GM19463 (cell line): Measurements from ENCODE around the gene MCF2L.

Experiments
- ATAC-seq: cut with Tn5 transposase; IDR thresholded peaks from one replicate; pipeline ENCODE4 v1.9.1; 2021; ENCODE audit warnings: mild to moderate bottlenecking, moderate library complexity; ENCODE audit not compliant: unreplicated experiment

MCF2L gene

DNA sequence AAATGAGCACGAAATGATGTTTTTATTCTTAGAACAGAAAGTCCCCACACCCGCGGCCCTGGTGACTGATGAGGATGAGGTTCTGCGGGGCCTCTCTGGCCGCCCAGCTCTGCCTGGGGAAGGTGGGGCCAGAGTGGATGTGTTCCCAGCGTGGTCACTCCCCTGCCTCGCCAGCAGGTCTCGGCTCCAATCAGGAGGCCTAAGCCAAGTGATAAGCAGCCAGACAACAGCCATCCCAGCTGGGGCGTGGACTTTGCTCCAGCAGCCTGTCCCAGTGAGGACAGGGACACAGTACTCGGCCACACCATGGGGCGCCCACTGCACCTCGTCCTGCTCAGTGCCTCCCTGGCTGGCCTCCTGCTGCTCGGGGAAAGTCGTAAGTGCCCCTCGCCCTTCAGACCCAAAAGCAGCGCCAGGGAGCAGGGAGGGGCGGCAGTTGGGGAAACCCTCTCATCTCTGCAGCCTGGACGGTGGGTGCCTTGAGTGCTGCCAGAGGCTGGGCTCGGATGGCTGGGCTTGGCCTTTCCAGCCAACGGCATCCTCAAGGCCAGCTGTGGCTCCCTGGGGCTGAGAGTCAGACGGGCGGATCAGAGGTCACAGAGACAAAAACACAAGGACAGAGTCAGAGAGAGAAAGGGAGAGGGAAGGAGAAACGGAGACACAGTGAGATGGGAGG lies 153.7 kb downstream of the MCF2L start, which contains the start of gene F10:
F10 (plus strand) TSS at position 250 of the 676 bp plus-strand sequence; CDS start at position 307, 57 bp downstream.
- no peak for ATAC-seq

DNA sequence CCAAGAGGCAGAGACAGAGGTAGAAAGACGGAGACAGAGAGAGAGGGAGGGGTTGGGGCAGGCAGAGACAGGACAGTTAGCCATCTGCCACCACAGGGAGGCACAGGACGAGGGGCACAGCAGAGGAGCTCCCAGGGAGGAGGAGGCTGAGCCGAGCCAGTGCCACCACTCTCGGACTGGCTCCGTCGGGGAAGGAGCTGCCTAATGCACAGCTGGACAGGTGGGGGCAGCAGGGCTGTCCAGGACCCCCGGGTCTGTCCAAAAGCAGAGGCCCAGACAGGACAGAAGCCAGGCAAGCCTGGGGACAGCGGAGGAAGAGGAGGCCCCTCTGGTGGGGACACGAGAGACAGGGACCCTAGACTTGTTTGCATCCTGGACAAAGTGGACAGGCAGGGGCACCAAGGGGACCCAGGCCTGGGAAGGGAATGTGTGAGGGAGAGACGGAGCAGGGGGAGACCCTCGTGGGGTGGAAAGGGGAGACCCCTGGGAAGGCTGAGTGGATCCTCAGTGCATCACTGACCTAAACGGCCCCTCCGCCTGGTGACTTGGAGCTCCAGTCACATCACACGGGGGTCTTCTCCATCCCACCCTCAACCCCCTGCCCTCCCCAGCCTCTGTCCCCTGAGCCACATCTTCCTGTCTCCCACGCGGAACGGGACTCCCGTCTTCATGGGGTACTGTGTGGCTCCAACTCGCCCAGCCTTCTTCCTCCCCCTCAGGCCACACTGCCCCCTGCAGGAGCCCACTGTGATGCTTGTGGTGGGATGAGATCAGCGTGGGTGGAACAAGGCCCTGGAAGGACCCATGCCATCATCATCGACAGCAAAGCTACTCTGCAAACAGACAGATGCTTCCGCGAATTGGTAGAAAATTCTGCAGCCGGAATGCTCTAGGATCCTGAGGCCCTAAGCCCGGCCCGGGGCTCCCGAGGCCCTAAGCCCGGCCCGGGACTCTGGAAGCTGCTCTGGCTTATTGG lies 154.5 kb downstream of the MCF2L start:
- no peak for ATAC-seq

DNA sequence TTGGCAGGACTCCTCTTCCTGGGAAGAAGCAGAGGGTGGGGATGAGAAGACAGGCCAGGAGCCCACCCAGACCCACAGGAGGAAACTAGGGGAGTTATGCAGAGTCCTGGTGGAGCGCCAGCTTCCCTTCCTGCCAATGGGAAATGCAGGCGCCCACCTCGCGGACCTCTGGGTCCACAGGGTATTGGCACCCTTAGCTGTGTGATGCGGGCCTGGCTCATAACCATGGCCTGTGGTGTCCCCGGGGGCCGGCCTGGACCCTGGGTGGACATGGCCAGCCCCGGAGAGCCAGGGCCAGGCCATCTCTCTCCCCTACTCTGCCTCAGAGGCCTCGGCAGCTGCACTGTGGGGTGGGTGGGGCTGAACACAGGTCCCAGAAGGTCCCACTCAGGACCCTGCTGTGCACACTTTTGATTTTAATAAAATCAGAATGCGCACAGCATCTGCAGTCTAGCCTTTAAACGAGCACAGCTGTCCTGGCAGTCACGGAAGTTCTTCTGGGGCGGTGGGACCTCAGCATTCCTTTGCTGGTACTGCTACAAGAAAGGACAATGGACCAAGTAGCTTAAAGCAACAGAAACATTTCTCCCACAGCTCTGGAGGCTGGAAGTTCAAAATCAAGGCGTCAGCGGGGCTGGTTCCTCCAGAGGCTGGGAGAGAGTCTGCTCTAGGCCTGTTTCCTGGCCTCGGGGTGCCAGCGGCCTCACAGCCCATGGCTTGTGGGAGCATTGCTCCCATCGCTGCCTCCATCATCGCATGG lies 155.4 kb downstream of the MCF2L start:
- no peak for ATAC-seq

DNA sequence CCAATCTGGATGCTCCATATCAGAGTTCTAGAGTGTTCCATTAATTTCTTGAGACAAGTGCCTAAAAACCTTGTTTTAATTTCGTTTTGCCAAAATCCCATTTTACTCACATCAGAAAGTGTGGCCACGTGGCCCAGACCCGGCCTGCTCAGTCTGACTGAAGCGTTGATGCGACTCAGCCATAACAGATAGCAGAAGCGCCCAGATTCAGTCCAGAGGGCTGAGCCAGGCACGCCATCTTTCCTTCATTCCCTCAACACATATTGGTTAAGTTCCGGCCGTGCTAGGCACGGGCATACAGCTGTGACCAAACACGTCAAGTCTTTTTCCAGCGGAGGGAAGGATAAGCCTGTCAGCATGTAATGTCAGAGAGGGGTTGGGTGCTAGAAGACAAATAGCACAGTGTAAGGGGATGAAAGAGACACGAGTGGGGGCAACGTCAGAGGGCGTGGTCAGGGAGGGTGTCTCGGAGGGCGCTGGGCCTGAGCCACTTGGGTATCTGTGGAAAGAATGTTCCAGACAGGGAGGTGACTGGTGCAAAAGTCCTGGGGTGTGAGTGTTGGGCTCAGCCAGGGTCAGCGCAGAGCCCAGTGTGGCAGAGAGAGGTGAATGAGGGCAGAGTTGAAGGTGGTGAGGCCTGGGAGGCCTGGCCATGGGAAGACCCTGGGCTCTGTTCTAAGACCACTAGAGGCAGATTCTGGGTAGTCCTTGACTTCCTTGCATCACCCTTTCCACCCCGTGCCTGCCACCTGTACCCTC lies 156.7 kb downstream of the MCF2L start:
- ATAC-seq: no peak

DNA sequence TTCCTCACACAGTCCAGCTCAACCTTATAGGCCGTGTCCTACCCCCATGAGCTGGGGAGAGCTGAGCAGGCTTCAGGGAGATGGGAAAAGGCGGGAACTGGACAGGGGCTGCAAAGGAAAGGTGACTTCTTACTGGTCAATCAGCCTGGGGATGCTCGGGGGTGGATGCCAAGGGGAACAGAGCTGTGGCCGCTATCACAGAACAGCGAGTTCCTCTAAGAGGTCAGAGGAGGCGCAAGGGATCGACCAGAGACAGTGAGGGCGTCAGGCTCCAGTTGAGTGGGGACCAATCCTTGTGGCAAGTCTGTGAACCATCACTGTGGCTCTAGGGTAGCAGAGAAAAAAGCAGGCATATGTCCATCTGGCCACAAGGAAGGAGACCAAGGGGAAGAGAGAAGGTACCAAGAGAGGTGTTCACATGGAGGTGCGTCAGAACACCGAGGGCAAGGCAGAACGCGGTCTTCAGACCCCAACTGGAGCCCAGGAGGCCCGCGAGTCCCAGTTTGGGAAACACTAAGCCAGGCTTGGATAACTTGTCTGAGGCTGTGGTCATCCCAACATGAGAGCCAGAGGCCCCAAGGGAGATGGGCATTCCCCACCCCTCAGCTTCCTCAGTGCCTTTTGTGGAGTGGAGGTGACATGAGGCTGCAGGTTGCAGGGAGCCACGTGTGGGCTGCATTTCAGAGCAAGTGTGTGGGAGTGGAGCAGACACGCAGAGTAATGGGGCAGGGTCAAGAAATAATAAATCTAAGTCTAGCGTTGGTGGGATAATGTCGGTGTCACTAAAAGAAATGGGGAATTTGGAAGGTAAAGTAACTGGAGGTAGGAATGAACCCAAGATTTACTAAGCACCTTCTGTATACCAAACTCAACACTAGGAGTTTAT lies 157.5 kb downstream of the MCF2L start:
- ATAC-seq: no peak

DNA sequence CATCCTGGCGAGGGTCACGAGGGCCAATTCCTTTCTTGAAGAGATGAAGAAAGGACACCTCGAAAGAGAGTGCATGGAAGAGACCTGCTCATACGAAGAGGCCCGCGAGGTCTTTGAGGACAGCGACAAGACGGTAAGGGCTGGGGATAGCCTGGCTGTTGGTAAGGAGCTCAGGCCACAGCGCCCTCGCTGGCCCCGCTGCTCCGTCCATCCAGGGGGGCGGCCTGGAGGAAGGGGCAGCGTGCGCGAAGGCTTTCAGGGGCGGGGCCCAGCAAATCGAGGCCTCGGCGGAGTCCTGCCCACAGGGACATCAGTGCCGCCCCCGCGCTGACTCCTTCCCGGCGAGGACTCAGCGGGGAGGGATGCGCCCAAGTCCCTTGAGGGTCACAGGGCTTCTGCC lies 160.5 kb downstream of the MCF2L start:
- ATAC-seq: no peak

DNA sequence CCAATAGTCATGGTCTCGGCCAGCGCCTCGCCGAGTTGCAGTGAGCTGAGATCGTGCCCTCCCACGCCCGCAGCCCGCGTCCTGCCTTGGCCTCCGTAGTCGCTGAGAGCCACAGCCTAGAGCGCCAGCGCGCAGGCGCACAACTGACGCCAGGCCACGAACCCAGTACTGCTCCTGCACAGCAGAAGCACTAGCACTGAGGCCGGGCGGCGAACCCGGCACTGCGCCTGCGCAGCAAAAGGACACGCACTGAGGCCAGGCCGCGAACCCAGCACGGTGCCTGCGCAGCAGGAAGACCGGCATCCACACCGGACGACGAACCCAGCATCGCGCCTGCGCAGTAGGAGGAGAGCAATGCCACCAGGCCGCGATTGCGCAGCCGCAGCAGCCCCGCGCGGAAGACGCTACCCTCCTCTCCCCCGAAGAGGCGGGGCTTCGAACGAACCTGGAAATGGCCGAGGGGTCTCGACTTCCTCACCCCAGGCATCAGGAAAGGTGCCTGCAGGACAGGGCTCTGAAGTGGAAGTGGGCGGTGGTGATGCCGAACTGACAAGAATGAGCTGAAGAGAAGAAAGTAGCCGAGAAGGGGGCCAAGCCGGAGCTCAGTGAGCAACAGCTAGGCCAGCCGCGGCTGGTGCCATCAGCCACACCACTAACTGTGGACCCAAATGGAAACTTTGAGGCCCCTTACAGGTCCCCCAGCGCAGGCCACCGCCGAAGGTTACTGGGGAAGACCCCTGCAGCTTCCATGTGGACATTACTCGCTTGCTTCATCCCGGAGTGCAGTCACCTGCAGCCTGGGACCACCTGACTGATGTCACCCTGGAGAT lies 161.1 kb downstream of the MCF2L start:
- ATAC-seq: no peak

DNA sequence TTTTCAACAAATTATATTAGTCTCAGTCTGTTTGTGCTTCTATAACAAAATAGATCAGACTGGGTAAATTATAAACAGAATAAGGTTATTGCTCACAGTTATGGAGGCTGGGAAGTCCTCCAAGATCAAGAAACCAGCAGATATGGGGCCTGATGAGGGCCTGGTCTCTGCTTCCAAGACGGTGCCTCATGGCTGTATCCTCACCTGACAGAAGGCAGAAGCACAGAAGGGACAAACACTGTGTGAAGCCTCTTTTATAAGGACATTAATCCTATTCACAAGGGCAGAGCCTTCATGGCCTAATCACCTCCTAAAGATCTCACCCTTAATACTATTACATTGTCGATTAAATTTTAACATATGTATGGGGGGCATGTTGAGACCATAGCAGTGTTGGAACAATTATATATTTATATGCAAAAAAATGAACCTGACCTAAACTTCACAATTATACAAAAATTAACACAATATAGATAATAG lies 166.3 kb downstream of the MCF2L start:
- no peak for ATAC-seq

DNA sequence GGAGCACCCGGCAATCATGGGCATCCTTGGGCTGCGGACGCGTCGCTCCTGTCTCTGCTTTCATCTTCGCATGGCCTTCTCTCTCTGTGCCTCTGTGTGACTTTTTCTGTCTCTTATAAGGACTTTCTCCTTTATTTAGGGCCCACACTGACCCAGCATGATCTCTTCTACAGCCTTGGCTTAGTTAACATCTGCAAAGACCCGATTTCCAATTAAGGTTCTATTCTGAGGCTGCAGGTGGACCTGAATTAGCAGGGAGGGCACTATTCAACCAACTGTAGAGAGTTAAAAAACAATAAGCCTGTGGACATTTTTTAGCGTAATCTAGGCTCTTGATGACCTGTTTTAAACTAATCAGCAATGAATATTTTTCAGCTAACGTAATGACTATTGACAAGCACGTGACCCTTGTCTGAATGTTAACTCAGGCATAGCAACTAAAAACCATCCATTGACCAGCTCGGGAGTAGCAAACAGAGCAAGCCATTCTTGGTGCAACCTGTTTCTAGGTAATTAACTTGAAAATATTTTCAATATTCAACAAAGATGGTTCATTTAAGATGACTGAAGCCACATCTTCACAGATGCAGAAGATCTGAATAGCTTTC lies 168.8 kb downstream of the MCF2L start:
- ATAC-seq: no peak

DNA sequence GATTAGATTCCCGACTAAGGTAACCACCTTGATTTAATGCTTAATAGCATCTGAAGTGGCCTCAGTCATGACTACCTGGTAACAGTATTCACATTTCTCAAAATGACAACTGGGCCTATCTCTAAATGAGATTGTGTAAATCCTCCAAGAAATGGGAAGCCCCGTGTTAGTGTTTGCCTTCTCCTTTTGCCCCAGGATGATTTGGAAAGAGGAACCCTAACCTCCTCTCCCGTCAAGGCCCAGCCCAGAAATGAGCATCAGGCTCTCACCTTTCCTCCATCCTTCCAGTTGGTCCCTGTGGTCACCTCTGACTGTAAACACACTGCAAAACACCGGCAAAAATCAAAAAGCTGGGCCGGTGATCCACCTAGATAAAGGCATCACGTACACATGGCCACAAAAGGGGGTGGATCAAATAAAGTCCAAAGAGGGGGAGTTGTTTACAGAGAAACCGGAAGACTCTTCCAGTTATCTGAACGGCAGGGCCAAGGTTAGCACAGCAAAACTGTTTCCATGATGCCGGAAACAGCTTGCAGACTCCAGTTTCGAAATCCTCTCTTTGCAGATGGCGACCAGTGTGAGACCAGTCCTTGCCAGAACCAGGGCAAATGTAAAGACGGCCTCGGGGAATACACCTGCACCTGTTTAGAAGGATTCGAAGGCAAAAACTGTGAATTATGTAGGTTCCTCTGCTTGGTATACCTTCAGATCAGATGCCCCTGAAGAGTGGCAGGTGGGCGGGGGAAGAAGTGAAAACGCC lies 170.0 kb downstream of the MCF2L start:
- ATAC-seq: no peak

DNA sequence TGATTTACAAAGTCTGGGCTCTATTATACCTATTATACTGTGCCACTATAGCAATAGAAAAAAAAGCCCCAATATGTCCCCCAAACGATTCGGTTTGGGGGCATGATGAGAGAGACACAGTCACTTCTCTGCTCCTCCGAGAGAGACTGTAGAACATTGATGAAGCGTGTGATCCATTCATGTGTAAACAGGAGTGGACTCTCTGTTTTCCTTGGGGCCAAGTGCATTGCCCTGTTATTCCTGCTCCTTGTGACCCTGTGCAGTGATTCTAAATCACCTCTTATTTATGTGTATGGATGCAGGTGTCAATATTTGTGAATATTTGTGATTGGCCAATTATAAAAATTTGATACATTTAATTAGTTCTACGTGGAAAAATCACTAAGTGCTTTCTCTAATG lies 170.6 kb downstream of the MCF2L start:
- no peak for ATAC-seq

DNA sequence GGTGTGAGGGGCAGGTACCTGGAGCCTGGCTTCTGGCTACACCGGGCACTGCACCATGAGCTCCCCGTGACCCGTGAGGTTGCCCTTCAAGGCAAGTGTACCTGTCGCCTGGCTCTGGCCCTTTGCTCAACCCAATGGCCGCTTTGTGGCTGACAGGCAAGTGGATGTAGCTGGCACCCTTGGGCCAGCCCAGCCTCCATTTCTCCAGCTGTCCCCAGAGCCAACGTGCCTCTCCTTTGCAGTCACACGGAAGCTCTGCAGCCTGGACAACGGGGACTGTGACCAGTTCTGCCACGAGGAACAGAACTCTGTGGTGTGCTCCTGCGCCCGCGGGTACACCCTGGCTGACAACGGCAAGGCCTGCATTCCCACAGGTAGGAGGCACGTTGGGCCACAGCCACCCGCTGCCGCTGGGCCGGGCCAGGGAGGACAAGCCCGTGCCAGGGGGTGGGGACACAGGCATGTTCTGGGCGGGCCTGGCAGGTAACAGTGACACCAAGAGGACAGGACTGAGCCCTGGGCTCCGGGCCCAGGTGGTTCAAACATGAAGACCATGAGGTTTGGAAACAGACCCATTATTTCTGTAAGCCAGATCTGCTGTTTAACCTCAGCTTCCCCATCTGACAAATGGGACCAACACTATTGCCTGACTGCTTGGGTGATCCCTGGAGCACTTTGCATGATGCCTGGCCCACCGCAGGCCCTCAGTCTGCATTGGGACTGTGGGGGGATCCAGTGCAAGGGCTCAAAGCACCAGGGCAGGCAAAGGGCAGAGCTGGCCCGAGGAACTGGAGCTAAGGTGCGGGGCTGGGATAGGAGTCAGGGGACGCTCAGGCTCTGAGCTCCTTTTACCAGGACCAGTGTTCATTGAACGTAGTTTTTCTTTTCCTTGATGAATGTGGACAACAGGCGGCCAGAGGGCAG lies 171.9 kb downstream of the MCF2L start:
- no peak for ATAC-seq

DNA sequence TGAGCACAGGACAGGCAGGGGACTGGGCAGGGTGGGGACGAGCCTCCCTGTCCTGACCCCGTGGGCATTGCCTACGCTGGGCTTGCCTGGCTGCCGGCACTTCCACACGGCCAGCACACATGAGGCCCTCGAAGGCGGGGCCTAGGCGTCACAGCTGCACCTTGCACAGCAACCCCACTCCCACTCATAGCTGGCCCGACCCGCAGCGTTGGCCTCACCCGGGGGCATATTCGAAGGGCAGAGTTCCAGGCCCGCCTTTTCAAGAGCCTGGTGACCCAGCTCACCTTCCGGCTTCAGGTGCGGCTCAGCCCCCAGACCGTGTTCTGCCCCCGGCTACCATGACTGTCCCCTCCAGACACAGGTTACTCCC lies 172.6 kb downstream of the MCF2L start:
- ATAC-seq: no peak

DNA sequence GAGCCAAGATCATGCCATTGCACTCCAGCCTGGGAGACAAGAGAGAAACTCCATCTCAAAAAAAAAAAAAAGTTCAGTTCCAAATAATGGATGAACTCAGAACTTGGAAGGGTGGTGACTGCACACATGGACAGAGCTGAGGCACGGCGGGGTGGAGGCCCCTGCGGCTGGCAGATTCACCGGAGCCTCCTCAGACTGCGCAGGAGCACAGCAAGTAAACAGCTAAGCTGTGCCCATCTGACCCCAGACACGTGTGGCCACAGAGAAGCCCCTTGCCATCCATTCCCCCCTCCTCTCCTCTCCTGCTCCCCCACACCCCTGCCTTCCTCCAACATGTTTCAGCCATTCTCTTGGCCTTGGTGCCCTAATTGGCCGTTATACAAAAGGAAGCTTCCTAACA lies 173.9 kb downstream of the MCF2L start:
- no peak for ATAC-seq

DNA sequence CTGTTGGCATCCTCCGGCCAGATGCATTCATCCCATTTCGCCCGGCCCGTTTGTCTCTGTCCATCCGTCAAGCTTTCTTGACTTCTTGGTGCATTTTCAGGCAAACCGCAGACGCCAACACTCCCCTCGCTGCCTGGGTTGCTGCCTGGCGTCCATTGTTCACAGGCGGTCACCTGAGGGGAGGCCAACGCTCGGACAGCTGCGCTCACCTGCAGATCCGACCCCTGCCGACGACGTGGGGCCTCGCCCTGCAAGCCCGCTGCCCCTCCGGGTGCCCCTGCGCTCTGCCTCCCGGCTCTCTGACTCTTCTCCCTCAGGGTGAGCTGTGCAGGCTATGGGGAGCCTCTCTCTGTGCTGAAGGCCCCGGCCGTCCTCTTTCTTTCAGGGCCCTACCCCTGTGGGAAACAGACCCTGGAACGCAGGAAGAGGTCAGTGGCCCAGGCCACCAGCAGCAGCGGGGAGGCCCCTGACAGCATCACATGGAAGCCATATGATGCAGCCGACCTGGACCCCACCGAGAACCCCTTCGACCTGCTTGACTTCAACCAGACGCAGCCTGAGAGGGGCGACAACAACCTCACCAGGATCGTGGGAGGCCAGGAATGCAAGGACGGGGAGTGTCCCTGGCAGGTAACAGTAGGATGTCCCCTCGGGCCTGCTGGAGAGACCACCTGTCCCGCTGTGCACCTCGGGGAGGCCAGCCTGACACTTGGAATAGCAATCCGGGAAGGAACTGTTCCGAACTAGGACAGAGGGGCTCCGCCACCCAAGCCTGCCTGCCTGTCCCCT lies 174.6 kb downstream of the MCF2L start:
- ATAC-seq: no peak

DNA sequence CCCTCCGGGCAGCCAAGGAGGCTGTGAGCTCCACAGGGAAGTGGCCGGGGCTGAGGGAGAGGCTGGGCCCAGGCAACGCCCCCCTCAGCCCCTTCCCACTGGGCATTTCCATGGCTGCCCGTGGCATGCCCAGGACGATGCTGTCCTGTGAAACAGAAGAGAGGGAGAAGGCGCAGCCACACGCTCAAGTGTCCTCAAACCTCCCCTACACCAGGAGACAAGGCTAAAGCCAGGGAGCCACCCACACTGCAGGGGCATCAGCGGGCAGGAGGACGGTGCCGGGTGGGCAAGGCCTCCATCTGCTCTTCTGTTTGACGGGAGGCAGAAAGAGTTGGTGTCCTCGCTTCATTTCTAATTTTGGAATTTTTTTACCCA lies 175.2 kb downstream of the MCF2L start:
- no peak for ATAC-seq
